SK-N-SH (cell line): ENCODE data around the gene C1orf141. TPM values are rescaled to one million over a fixed set of nuclear protein-coding genes. Genes with fewer than 3 reads are reported as not detected.
A peak's percentile ranks its signal among the peaks of the same experiment; 100 is the strongest.

Source experiments
- CTCF ChIA-PET: fragments of 300-600, 350-600 bp; formaldehyde crosslinking; extraction: SDS; loops from one replicate; lab custom pipeline; 2021; lab: Yijun Ruan, JAX
- POLR2A ChIA-PET: fragments of 350-600 bp; sonication (Branson Sonifier 250); formaldehyde crosslinking; extraction: SDS; loops from one replicate; lab custom pipeline; 2020; ENCODE audit warnings: antibody characterized with exemption, inconsistent platforms; lab: Yijun Ruan, JAX
- DNase-seq: peaks from one replicate; pipeline ENCODE4 v3.0.0; 2012
- H2AFZ ChIP-seq: fragments of 200-600 bp; sonication (generic); 2 replicates; pipeline ENCODE4 v1.8.1; 2016; ENCODE audit warnings: antibody characterized with exemption, mild to moderate bottlenecking, low read depth
- H3F3A ChIP-seq: fragments of 200-600 bp; sonication (generic); replicated peaks from 2 replicates; pipeline ENCODE3; 2016; ENCODE audit warnings: antibody characterized with exemption, mild to moderate bottlenecking; ENCODE audit not compliant: insufficient read depth
- H3K27ac ChIP-seq, 2 experiments: fragments of 200-500 bp in 1 of 2; fragments of 200-600 bp in 1 of 2; sonication (Bioruptor generic) in 1 of 2; sonication (generic), shearing (Covaris generic) in 1 of 2; 2 replicates each; pipeline versions ENCODE4 v1.5.1 to v1.6.1; 2014 to 2016; ENCODE audit warnings: low read depth in 2 of 2, inconsistent platforms in 1 of 2, low read length in 1 of 2, mild to moderate bottlenecking in 1 of 2, mixed read lengths in 1 of 2
- H3K27me3 ChIP-seq: fragments of 200-600 bp; sonication (generic), shearing (Covaris generic); 2 replicates; pipeline ENCODE4 v1.6.1; 2016; ENCODE audit warnings: mixed run types; ENCODE audit not compliant: insufficient read depth
- H3K36me3 ChIP-seq, 2 experiments: fragments of 200-500 bp in 1 of 2; fragments of 200-600 bp in 1 of 2; sonication (Bioruptor generic) in 1 of 2; sonication (generic) in 1 of 2; replicated peaks in 1 of 2; 2 replicates each; pipeline versions ENCODE3 to v1.5.1; 2014 to 2016; ENCODE audit warnings: low read length in 1 of 2, mild to moderate bottlenecking in 1 of 2; ENCODE audit not compliant: insufficient read depth in 2 of 2, control insufficient read depth in 1 of 2
- H3K4me1 ChIP-seq, 2 experiments: fragments of 200-500 bp in 1 of 2; fragments of 200-600 bp in 1 of 2; sonication (Bioruptor generic) in 1 of 2; sonication (generic), shearing (Covaris generic) in 1 of 2; 2 replicates each; pipeline versions ENCODE4 v1.5.1 to v1.6.1; 2014 to 2016; ENCODE audit warnings: low read depth in 1 of 2, low read length in 1 of 2, mixed run types in 1 of 2; ENCODE audit not compliant: insufficient read depth in 2 of 2, control insufficient read depth in 1 of 2
- H3K4me2 ChIP-seq: fragments of 200-600 bp; sonication (generic), shearing (Covaris generic); 2 replicates; pipeline ENCODE4 v1.6.1; 2017; ENCODE audit warnings: mixed run types
- H3K4me3 ChIP-seq, 2 experiments: fragments of 200-500 bp in 1 of 2; fragments of 200-600 bp in 1 of 2; sonication (Bioruptor generic) in 1 of 2; sonication (generic), shearing (Covaris generic) in 1 of 2; 2 replicates each; pipeline versions ENCODE4 v1.5.1 to v1.8.1; 2014 to 2016; ENCODE audit warnings: low read depth in 2 of 2, inconsistent platforms in 1 of 2, low read length in 1 of 2, mild to moderate bottlenecking in 1 of 2, mixed read lengths in 1 of 2, moderate library complexity in 1 of 2
- H3K79me2 ChIP-seq: fragments of 200-600 bp; sonication (generic); 2 replicates; pipeline ENCODE4 v1.8.1; 2017; ENCODE audit warnings: mild to moderate bottlenecking; ENCODE audit not compliant: insufficient read depth
- H3K9ac ChIP-seq: fragments of 200-600 bp; sonication (generic); 2 replicates; pipeline ENCODE4 v1.6.1; 2017; ENCODE audit warnings: mixed run types
- H3K9me2 ChIP-seq: fragments of 200-600 bp; sonication (generic); 2 replicates; pipeline ENCODE4 v1.6.1; 2017; ENCODE audit warnings: mixed run types
- H3K9me3 ChIP-seq: fragments of 200-600 bp; sonication (generic); 2 replicates; pipeline ENCODE4 v1.6.1; 2017; ENCODE audit warnings: mixed run types, mild to moderate bottlenecking, moderate library complexity
- H4K20me1 ChIP-seq: fragments of 200-600 bp; sonication (generic); 2 replicates; pipeline ENCODE4 v1.6.1; 2017; ENCODE audit warnings: mild to moderate bottlenecking, mixed run types; ENCODE audit not compliant: insufficient read depth
- EP300 ChIP-seq, 2 experiments: IDR thresholded peaks; 2 replicates each; pipeline versions ENCODE4 v1.4.0 to v1.6.1; 2012; ENCODE audit warnings: borderline replicate concordance in 1 of 2, low read depth in 1 of 2, low read length in 1 of 2
- FOXJ3 ChIP-seq: sonication (generic); formaldehyde crosslinking; IDR thresholded peaks from 2 replicates; pipeline ENCODE4 v1.5.1; 2020; ENCODE audit warnings: mild to moderate bottlenecking, missing genetic modification reagents
- FOXM1 ChIP-seq: IDR thresholded peaks from 2 replicates; pipeline ENCODE4 v1.4.0; 2012; ENCODE audit warnings: low read depth, mild to moderate bottlenecking
- GABPA ChIP-seq: IDR thresholded peaks from 2 replicates; pipeline ENCODE4 v1.4.0; 2012; ENCODE audit warnings: low read depth, mild to moderate bottlenecking
- MEF2A ChIP-seq: IDR thresholded peaks from 2 replicates; pipeline ENCODE4 v1.4.0; 2012; ENCODE audit warnings: low read depth, borderline replicate concordance
- NFIC ChIP-seq: IDR thresholded peaks from 2 replicates; pipeline ENCODE4 v1.4.0; 2012; ENCODE audit warnings: borderline replicate concordance
- RXRA ChIP-seq: IDR thresholded peaks from 2 replicates; pipeline ENCODE4 v1.4.0; 2012; ENCODE audit warnings: low read depth, mild to moderate bottlenecking, borderline replicate concordance
- SMC3 ChIP-seq: IDR thresholded peaks from 2 replicates; pipeline ENCODE4 v1.6.1; 2012; ENCODE audit warnings: low read depth, low read length, improper control_type of control experiment
- TAF1 ChIP-seq: IDR thresholded peaks from 2 replicates; pipeline ENCODE4 v1.6.1; 2012; ENCODE audit warnings: low read depth, mild to moderate bottlenecking, low read length, moderate library complexity, borderline replicate concordance
- TCF12 ChIP-seq: IDR thresholded peaks from 2 replicates; pipeline ENCODE4 v1.4.0; 2012
- TEAD4 ChIP-seq: IDR thresholded peaks from 2 replicates; pipeline ENCODE4 v1.4.0; 2012; ENCODE audit warnings: mild to moderate bottlenecking, borderline replicate concordance; ENCODE audit not compliant: insufficient read depth
- YY1 ChIP-seq: IDR thresholded peaks from 2 replicates; pipeline ENCODE4 v1.4.0; 2012; ENCODE audit warnings: low read depth, mild to moderate bottlenecking
- WGBS: methylation state at CpG from one replicate; pipeline ENCODE4 v1.1.6; 2017; ENCODE audit warnings: low lambda C conversion rate; 5-methylcytosine and 5-hydroxymethylcytosine counted together
- polyA plus RNA-seq, 3 experiments: library from polyadenylated mRNA; depleted of rRNA; stranded (reverse); fragments of >200 nt; gene quantifications; 2 replicates each; pipeline ENCODE4 v1.2.3, GENCODE V29; 2012
- TF ChIP-seq, protein P1 (sequence below): IDR thresholded peaks from 2 replicates; pipeline ENCODE4 v1.6.1; 2012; ENCODE audit warnings: mild to moderate bottlenecking, low read depth, low read length, moderate library complexity

The C1orf141 gene
- polyA plus RNA-seq, 1 of the 3 experiments (the other 2 are of a cell fraction): not detected

DNA sequence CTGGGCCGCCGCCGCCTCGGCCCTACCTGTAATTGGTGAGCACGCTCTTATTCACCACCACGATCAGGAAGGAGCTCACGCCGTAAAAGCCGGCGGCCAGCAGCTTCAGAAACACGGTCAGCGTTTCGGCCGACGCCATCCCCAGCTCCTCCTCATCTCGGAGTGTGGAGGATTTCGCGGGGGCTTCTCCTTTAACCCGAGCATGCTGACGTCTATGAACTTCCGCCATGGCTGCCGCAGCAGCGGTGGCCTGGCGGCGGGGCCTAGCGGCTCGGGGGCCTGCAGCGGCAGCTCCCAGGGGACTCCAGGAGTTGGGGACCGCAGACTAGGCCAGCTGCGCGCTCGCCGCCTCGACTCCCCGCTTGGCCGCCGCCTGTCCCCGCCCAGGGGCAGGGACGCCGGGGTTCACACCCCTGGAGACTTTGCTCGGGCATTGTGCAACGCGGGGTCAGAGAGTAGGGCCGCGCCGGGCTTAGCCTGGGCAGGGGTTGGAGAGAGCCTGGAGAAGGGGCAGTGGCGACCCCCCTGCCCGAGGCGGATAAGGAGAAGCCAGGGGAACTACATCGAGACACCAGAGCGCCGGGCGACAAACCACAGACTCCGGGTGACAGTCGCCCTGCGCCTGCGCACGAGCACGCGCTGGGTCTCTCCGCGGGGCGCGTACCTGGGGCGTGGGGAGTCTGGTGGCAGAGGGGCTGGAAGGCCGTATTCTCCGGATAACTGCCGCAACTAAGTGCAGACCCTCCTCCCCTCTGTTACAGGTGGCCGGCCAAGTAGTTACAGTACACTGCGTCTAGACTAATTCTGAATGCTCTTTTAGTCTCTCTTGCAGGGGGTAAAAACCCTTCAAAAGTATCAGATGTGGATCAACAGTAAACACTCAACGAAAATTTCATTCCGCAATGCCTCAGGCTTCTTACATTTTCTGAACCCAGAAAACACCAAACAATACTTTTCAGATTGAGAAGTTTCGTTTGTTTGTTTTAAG lies 80.7 kb downstream of the C1orf141 start, which contains the start of gene SLC35D1 (continued):
- TF ChIP-seq TCF12 (no peak), MEF2A (no peak), YY1 (peak; percentile 77), TAF1 (peak; percentile 12; the same call in 1 of the 2 replicates), EP300 (IDR thresholded peaks at IDR 0.05; ENCODE audit: borderline replicate concordance in 1 of 2, low read depth in 1 of 2, low read length in 1 of 2) (no peak), GABPA (peak; percentile 31; the same call in 1 of the 2 replicates), TEAD4 (no peak), SMC3 (no peak), NFIC (no peak)
- TF ChIP-seq, protein P1, sequence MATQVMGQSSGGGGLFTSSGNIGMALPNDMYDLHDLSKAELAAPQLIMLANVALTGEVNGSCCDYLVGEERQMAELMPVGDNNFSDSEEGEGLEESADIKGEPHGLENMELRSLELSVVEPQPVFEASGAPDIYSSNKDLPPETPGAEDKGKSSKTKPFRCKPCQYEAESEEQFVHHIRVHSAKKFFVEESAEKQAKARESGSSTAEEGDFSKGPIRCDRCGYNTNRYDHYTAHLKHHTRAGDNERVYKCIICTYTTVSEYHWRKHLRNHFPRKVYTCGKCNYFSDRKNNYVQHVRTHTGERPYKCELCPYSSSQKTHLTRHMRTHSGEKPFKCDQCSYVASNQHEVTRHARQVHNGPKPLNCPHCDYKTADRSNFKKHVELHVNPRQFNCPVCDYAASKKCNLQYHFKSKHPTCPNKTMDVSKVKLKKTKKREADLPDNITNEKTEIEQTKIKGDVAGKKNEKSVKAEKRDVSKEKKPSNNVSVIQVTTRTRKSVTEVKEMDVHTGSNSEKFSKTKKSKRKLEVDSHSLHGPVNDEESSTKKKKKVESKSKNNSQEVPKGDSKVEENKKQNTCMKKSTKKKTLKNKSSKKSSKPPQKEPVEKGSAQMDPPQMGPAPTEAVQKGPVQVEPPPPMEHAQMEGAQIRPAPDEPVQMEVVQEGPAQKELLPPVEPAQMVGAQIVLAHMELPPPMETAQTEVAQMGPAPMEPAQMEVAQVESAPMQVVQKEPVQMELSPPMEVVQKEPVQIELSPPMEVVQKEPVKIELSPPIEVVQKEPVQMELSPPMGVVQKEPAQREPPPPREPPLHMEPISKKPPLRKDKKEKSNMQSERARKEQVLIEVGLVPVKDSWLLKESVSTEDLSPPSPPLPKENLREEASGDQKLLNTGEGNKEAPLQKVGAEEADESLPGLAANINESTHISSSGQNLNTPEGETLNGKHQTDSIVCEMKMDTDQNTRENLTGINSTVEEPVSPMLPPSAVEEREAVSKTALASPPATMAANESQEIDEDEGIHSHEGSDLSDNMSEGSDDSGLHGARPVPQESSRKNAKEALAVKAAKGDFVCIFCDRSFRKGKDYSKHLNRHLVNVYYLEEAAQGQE: no peak
- TF ChIP-seq, all 33 proteins: peak for 11

DNA sequence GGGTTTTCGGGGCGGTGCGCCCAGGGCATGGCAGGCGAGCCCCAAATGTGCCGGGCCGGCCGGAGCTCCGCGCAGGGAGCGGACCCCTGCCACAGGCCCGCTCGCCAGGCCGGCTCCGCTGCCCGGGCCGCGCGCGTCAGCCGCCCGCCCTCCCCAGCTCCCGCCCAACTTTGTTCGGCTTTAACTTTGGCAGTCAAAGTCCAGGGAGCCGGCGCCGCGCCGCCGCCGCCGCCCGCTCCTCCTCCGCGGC lies 81.3 kb downstream of the C1orf141 start:
- peak; percentile 79 for DNase-seq
- Histone ChIP-seq H2AFZ (peak overlapping the region; percentile 94), H3K4me1 (peaks cover 7 to 8% of the 10 kb centered on the region in 2 experiments; a peak in 3 of 4 replicates), H3K9me3 (no peaks in the 10 kb centered on the region), H3K36me3 (peaks cover 22 to 23% of the 10 kb centered on the region in 2 experiments), H3F3A (no peaks in the 10 kb centered on the region), H4K20me1 (no peaks in the 10 kb centered on the region), H3K9ac (peak overlapping the region; percentile 84), H3K9me2 (no peaks in the 10 kb centered on the region), H3K79me2 (peaks cover 33% of the 10 kb centered on the region), H3K4me3 (peak overlapping the region; percentile 75 to 93), H3K4me2 (peak overlapping the region; percentile 84), H3K27me3 (no peaks in the 10 kb centered on the region)
- CTCF ChIA-PET: interaction anchor here (0.6 to 1.4 kb wide), 6 partner anchors 27 to 1023 kb away, joined by 3 to 8 read pairs (median 3); no protein-coding TSS in a partner anchor
- POLR2A ChIA-PET: interaction anchor here (0.8 to 1.3 kb wide), 5 partner anchors 10 to 376 kb away, joined by 3 to 4 read pairs (median 3); no protein-coding TSS in a partner anchor
- WGBS: 1% methylated on average over 13 of the region's 34 CpGs
- no peak for TF ChIP-seq FOXJ3 (CRISPR knock-in tag)
- no peak for TF ChIP-seq FOXM1
- TF ChIP-seq RXRA: no peak
- no peak for TF ChIP-seq MEF2A
- no peak for TF ChIP-seq YY1
- TF ChIP-seq, all 33 proteins: peak for 0
- H3K27ac ChIP-seq: peak overlapping the region; percentile 88 to 97
